PFSK-1 (cell line): ENCODE data around the gene MRPL18.

ENCODE experiments used
- REST ChIP-seq, 2 experiments: IDR thresholded peaks; 2 replicates each; pipeline versions ENCODE4 v1.6.1 to v1.8.0; 2011 to 2012; ENCODE audit warnings: low read depth in 2 of 2, low read length in 2 of 2, control low read depth in 1 of 2, inconsistent platforms in 1 of 2, mild to moderate bottlenecking in 1 of 2, moderate library complexity in 1 of 2; ENCODE audit not compliant: insufficient read depth in 1 of 2
- TAF1 ChIP-seq: IDR thresholded peaks from 2 replicates; pipeline ENCODE4 v1.6.1; 2012; ENCODE audit warnings: low read length, control low read depth, borderline replicate concordance; ENCODE audit not compliant: insufficient read depth

GRCh38 chr6:159746759-159747158, 43.5 kb upstream of the MRPL18 start:
- TF ChIP-seq REST (IDR thresholded peaks at IDR 0.05; ENCODE audit: insufficient read depth in 1 of 2, low read depth in 2 of 2, low read length in 2 of 2) (no peak), TAF1 (no peak)
